ENCODE measurements around the gene SLC9A8. TPM values are rescaled to one million over a fixed set of nuclear protein-coding genes. Genes with fewer than 3 reads are reported as not detected.

Gene SLC9A8
- polyA plus RNA-seq, 1 donor from 2014 or later, result 6.7 TPM

GRCh38 chr20:49868538-49868937 is 55.9 kb downstream of the SLC9A8 start:
- Histone ChIP-seq H3K27ac (ENCODE audit: low read length) (no peak overlapping the region), H3K9me3 (ENCODE audit: low read length) (no peaks in the 10 kb centered on the region), H3K9ac (ENCODE audit: low read length) (no peak overlapping the region), H3K4me2 (ENCODE audit: low read length) (no peak overlapping the region), H3K9me2 (ENCODE audit: insufficient read depth, low read length) (no peaks in the 10 kb centered on the region), H3F3A (ENCODE audit: insufficient read depth, low read length, poor library complexity, severe bottlenecking) (no peaks in the 10 kb centered on the region), H3K27me3 (ENCODE audit: insufficient read depth, low read depth, low read length) (no peaks in the 10 kb centered on the region), H3K4me3 (ENCODE audit: low read length) (no peak overlapping the region), H4K20me1 (ENCODE audit: insufficient read depth) (no peaks in the 10 kb centered on the region), H2AFZ (ENCODE audit: low read depth, low read length) (no peak overlapping the region), H3K79me2 (replicated peaks; ENCODE audit: insufficient read depth, low read length) (no peaks in the 10 kb centered on the region), H3K36me3 (ENCODE audit: insufficient read depth, low read length) (no peaks in the 10 kb centered on the region)
- no peak for TF ChIP-seq SMC3 (conservative IDR thresholded peaks at IDR 0.05; ENCODE audit: poor library complexity)
- no peak for TF ChIP-seq EP300 (conservative IDR thresholded peaks at IDR 0.05; ENCODE audit: poor library complexity, severe bottlenecking)
- no peak for TF ChIP-seq EZH2 (IDR thresholded peaks at IDR 0.05; ENCODE audit: borderline replicate concordance, insufficient read depth, low read length, poor library complexity, severe bottlenecking)
- TF ChIP-seq REST (IDR thresholded peaks at IDR 0.05; ENCODE audit: borderline replicate concordance), result no peak
- no peak for TF ChIP-seq POLR2AphosphoS5 (IDR thresholded peaks at IDR 0.05)
- TF ChIP-seq RAD21 (conservative IDR thresholded peaks at IDR 0.05), result no peak
- TF ChIP-seq CTCF (IDR thresholded peaks at IDR 0.05; ENCODE audit: poor library complexity, severe bottlenecking), result no peak
- TF ChIP-seq TAF1 (IDR thresholded peaks at IDR 0.05; ENCODE audit: low read depth), result no peak
- TF ChIP-seq MXI1 (conservative IDR thresholded peaks at IDR 0.05; ENCODE audit: poor library complexity, severe bottlenecking), result no peak

GRCh38 chr20:49868964-49869363 is 56.3 kb downstream of the SLC9A8 start:
- Histone ChIP-seq H3F3A (ENCODE audit: insufficient read depth, low read length, poor library complexity, severe bottlenecking) (no peaks in the 10 kb centered on the region), H3K27me3 (ENCODE audit: insufficient read depth, low read depth, low read length) (no peaks in the 10 kb centered on the region), H3K27ac (ENCODE audit: low read length) (no peak overlapping the region), H3K36me3 (ENCODE audit: insufficient read depth, low read length) (no peaks in the 10 kb centered on the region), H3K9me3 (ENCODE audit: low read length) (no peaks in the 10 kb centered on the region), H2AFZ (ENCODE audit: low read depth, low read length) (no peak overlapping the region), H3K9me2 (ENCODE audit: insufficient read depth, low read length) (no peaks in the 10 kb centered on the region), H3K79me2 (replicated peaks; ENCODE audit: insufficient read depth, low read length) (no peaks in the 10 kb centered on the region), H3K4me2 (ENCODE audit: low read length) (no peak overlapping the region), H3K9ac (ENCODE audit: low read length) (no peak overlapping the region), H4K20me1 (ENCODE audit: insufficient read depth) (no peaks in the 10 kb centered on the region), H3K4me3 (ENCODE audit: low read length) (no peak overlapping the region)
- no peak for TF ChIP-seq SMC3 (conservative IDR thresholded peaks at IDR 0.05; ENCODE audit: poor library complexity)
- TF ChIP-seq RAD21 (conservative IDR thresholded peaks at IDR 0.05), result no peak
- no peak for TF ChIP-seq POLR2AphosphoS5 (IDR thresholded peaks at IDR 0.05)
- TF ChIP-seq CTCF (IDR thresholded peaks at IDR 0.05; ENCODE audit: poor library complexity, severe bottlenecking), result no peak
- no peak for TF ChIP-seq EP300 (conservative IDR thresholded peaks at IDR 0.05; ENCODE audit: poor library complexity, severe bottlenecking)
- no peak for TF ChIP-seq MXI1 (conservative IDR thresholded peaks at IDR 0.05; ENCODE audit: poor library complexity, severe bottlenecking)

All from neural cell (in vitro differentiated cells).